ENCODE data around the gene CFAP46. TPM values are rescaled to one million over a fixed set of nuclear protein-coding genes. Genes with fewer than 3 reads are reported as not detected.

Gene CFAP46
- total and polyA plus RNA-seq, 10 of the 15 experiments (the other 5 are each of a cell fraction or from before 2014, with no cell fraction given): 0.01 to 0.18 (median 0.03) TPM; not detected in 7

- intact Hi-C loops (cut with micrococcal nuclease; ENCODE audit: unreplicated experiment) (no loop called here), in situ Hi-C loops (cut with MboI) (no loop called here)
- ChIA-PET RAD21 (ENCODE audit: unreplicated experiment) (no interaction called here), POLR2A (no interaction called here), CTCF (no interaction called here), SMC1A (ENCODE audit: uncharacterized antibody, unreplicated experiment) (no interaction called here)
- no peak for DNase-seq (ENCODE audit: low read depth, low spot score)
- no peak for FAIRE-seq
- no peak overlapping the region for H3K9ac ChIP-seq (ENCODE audit: control insufficient read depth, insufficient read depth, low read length)
- no peaks in the 10 kb centered on the region; a peak in 2 of 4 replicates for H3K27me3 ChIP-seq (replicated peaks in 1 of 2; ENCODE audit: control insufficient read depth in 2 of 2, insufficient read depth in 2 of 2, low read length in 1 of 2)
- no peaks in the 10 kb centered on the region for H3K36me3 ChIP-seq (ENCODE audit: control insufficient read depth in 2 of 2, insufficient read depth in 2 of 2, low read length in 1 of 2)
- no peak overlapping the region for H3K4me3 ChIP-seq
- BruUV-seq (replicated peaks): no TSS peak
- ATAC-seq: no peak
- no peaks in the 10 kb centered on the region for H3K4me1 ChIP-seq (ENCODE audit: control insufficient read depth, insufficient read depth, low read length)
- H3K9me3 ChIP-seq (replicated peaks; ENCODE audit: control insufficient read depth, insufficient read depth, low read length): no peaks in the 10 kb centered on the region
- TF ChIP-seq MLLT1 (IDR thresholded peaks at IDR 0.05): no peak
- TF ChIP-seq NFYB (IDR thresholded peaks at IDR 0.05; ENCODE audit: insufficient read depth, low read depth, low read length): no peak
- no peak for TF ChIP-seq CBX5 (IDR thresholded peaks at IDR 0.05; ENCODE audit: low read depth)
- TF ChIP-seq ATF7 (IDR thresholded peaks at IDR 0.05; ENCODE audit: low read depth): no peak
- no peak for TF ChIP-seq ZZZ3 (IDR thresholded peaks at IDR 0.05; ENCODE audit: control insufficient read depth, insufficient read length, low read depth)
- TF ChIP-seq TAF1 (IDR thresholded peaks at IDR 0.05; ENCODE audit: borderline replicate concordance, low read depth, low read length): no peak
- no peak for TF ChIP-seq ZBTB11 (CRISPR knock-in tag; IDR thresholded peaks at IDR 0.05)
- no peak for TF ChIP-seq ETV6 (conservative IDR thresholded peaks at IDR 0.05 in 1 of 2, IDR thresholded peaks at IDR 0.05 in 1 of 2; ENCODE audit: borderline replicate concordance in 1 of 2, low read depth in 1 of 2)
- no peak for TF ChIP-seq BCL11A (IDR thresholded peaks at IDR 0.05; ENCODE audit: low read depth, low read length)
- no peak for TF ChIP-seq EGR1 (IDR thresholded peaks at IDR 0.05; ENCODE audit: borderline replicate concordance in 1 of 2, low read depth in 2 of 2, low read length in 2 of 2)
- no peak for TF ChIP-seq HSF1 (IDR thresholded peaks at IDR 0.05; ENCODE audit: low read depth, low read length)
- TF ChIP-seq TBL1XR1 (IDR thresholded peaks at IDR 0.05; ENCODE audit: low read depth, low read length): no peak
- no peak for TF ChIP-seq NFYA (IDR thresholded peaks at IDR 0.05; ENCODE audit: borderline replicate concordance, low read depth, low read length)
- no peak for TF ChIP-seq MYB (IDR thresholded peaks at IDR 0.05; ENCODE audit: borderline replicate concordance, low read depth, low read length)
- no peak for TF ChIP-seq EP300 (IDR thresholded peaks at IDR 0.05; ENCODE audit: borderline replicate concordance in 1 of 2, control insufficient read depth in 1 of 2, low read depth in 2 of 2, low read length in 2 of 2)
- no peak for TF ChIP-seq EZH2 (IDR thresholded peaks at IDR 0.05; ENCODE audit: borderline replicate concordance, control insufficient read depth, low read depth, low read length)
- TF ChIP-seq RB1 (IDR thresholded peaks at IDR 0.05; ENCODE audit: borderline replicate concordance): no peak
- no peaks in the 10 kb centered on the region for H3K79me2 ChIP-seq (ENCODE audit: control insufficient read depth, insufficient read depth, low read length)
- H3K27ac ChIP-seq (ENCODE audit: control insufficient read depth, insufficient read depth): no peak overlapping the region
- no peaks in the 10 kb centered on the region for H4K20me1 ChIP-seq (ENCODE audit: control insufficient read depth, insufficient read depth)
- H3K4me2 ChIP-seq (ENCODE audit: control insufficient read depth, insufficient read depth): no peak overlapping the region
- WGBS (ENCODE audit: insufficient coverage, insufficient replicate concordance, low lambda C conversion rate, missing lambda C conversion rate): 46% methylated on average over 16 of the region's 16 CpGs
- H2AFZ ChIP-seq (ENCODE audit: control insufficient read depth, low read depth, low read length): no peak overlapping the region
Measured at GRCh38 chr10:132889556-132889955, 52.8 kb downstream of the CFAP46 start.
